ENCODE data around the gene CRYGD. TPM values are rescaled to one million over a fixed set of nuclear protein-coding genes. Genes with fewer than 3 reads are reported as not detected.

The CRYGD gene
- total RNA-seq, 1 donor from 2014 or later: not detected

- Mint-ChIP-seq H3K4me1 (ENCODE audit: low read depth, unreplicated experiment) (peaks cover 13% of the 10 kb centered on the region), H3K36me3 (ENCODE audit: low read depth, unreplicated experiment) (no peaks in the 10 kb centered on the region), H3K27ac (ENCODE audit: unreplicated experiment) (peak overlapping the region; percentile 64), H3K27me3 (ENCODE audit: low read depth, unreplicated experiment) (peaks cover 4% of the 10 kb centered on the region), H3K9me3 (ENCODE audit: unreplicated experiment) (no peaks in the 10 kb centered on the region), H3K4me3 (ENCODE audit: unreplicated experiment) (no peak overlapping the region)
- FAIRE-seq: no peak
- Histone ChIP-seq H2AFZ (ENCODE audit: low read depth, low read length) (no peak overlapping the region), H3K9ac (ENCODE audit: low read length) (no peak overlapping the region), H3K27ac (ENCODE audit: low read depth, low read length) (no peak overlapping the region), H3K9me3 (ENCODE audit: insufficient read depth, low read depth, low read length) (no peaks in the 10 kb centered on the region), H3K4me1 (ENCODE audit: insufficient read depth, low read length) (no peaks in the 10 kb centered on the region), H3K79me2 (ENCODE audit: insufficient read depth, low read length) (no peaks in the 10 kb centered on the region), H4K20me1 (ENCODE audit: insufficient read depth, low read length) (no peaks in the 10 kb centered on the region), H3K27me3 (ENCODE audit: insufficient read depth, low read length) (peaks cover 8% of the 10 kb centered on the region), H3K4me2 (ENCODE audit: low read length) (no peak overlapping the region), H3K36me3 (ENCODE audit: insufficient read depth, low read length) (no peaks in the 10 kb centered on the region), H3K4me3 (ENCODE audit: insufficient read depth, low read depth, low read length) (no peak overlapping the region)
- peak; percentile 21 for DNase-seq (ENCODE audit: low read depth)
- TF ChIP-seq EZH2 (IDR thresholded peaks at IDR 0.05; ENCODE audit: insufficient read depth, low read length): no peak
- no peak for TF ChIP-seq CTCF (IDR thresholded peaks at IDR 0.05; ENCODE audit: insufficient read depth, low read depth, low read length)
Observed at GRCh38 chr2:208077276-208077675, 47.0 kb downstream of the CRYGD start.

- Histone ChIP-seq H3K4me3 (ENCODE audit: insufficient read depth, low read depth, low read length) (no peak overlapping the region), H3K27ac (ENCODE audit: low read depth, low read length) (no peak overlapping the region), H3K4me1 (ENCODE audit: insufficient read depth, low read length) (no peaks in the 10 kb centered on the region), H3K27me3 (ENCODE audit: insufficient read depth, low read length) (peaks cover 4% of the 10 kb centered on the region), H3K9ac (ENCODE audit: low read length) (no peak overlapping the region), H3K79me2 (ENCODE audit: insufficient read depth, low read length) (no peaks in the 10 kb centered on the region), H4K20me1 (ENCODE audit: insufficient read depth, low read length) (no peaks in the 10 kb centered on the region), H3K36me3 (ENCODE audit: insufficient read depth, low read length) (no peaks in the 10 kb centered on the region), H3K9me3 (ENCODE audit: insufficient read depth, low read depth, low read length) (no peaks in the 10 kb centered on the region), H2AFZ (ENCODE audit: low read depth, low read length) (no peak overlapping the region), H3K4me2 (ENCODE audit: low read length) (no peak overlapping the region)
- no peak overlapping the region for H3K4me3 Mint-ChIP-seq (ENCODE audit: unreplicated experiment)
- DNase-seq (ENCODE audit: low read depth) (no peak), FAIRE-seq (no peak)
- no peak overlapping the region for H3K27ac Mint-ChIP-seq (ENCODE audit: unreplicated experiment)
- no peaks in the 10 kb centered on the region for H3K9me3 Mint-ChIP-seq (ENCODE audit: unreplicated experiment)
- H3K4me1 Mint-ChIP-seq (ENCODE audit: low read depth, unreplicated experiment): peaks cover 13% of the 10 kb centered on the region
- TF ChIP-seq CTCF (IDR thresholded peaks at IDR 0.05; ENCODE audit: insufficient read depth, low read depth, low read length): no peak
- no peak for TF ChIP-seq EZH2 (IDR thresholded peaks at IDR 0.05; ENCODE audit: insufficient read depth, low read length)
- peaks cover 4% of the 10 kb centered on the region for H3K27me3 Mint-ChIP-seq (ENCODE audit: low read depth, unreplicated experiment)
- H3K36me3 Mint-ChIP-seq (ENCODE audit: low read depth, unreplicated experiment): no peaks in the 10 kb centered on the region
Observed at GRCh38 chr2:208074610-208075356, 49.5 kb downstream of the CRYGD start.

GRCh38 chr2:208072250-208072892 lies 52.0 kb downstream of the CRYGD start:
- TF ChIP-seq CTCF (IDR thresholded peaks at IDR 0.05; ENCODE audit: insufficient read depth, low read depth, low read length): peak; percentile 88
- TF ChIP-seq EZH2 (IDR thresholded peaks at IDR 0.05; ENCODE audit: insufficient read depth, low read length): no peak
- DNase-seq (ENCODE audit: low read depth) (peak; percentile 34), FAIRE-seq (peak; percentile 89)
- Histone ChIP-seq H3K9ac (ENCODE audit: low read length) (no peak overlapping the region), H3K27ac (ENCODE audit: low read depth, low read length) (no peak overlapping the region), H3K4me2 (ENCODE audit: low read length) (no peak overlapping the region), H3K9me3 (ENCODE audit: insufficient read depth, low read depth, low read length) (no peaks in the 10 kb centered on the region), H3K36me3 (ENCODE audit: insufficient read depth, low read length) (no peaks in the 10 kb centered on the region), H3K27me3 (ENCODE audit: insufficient read depth, low read length) (peaks cover 4% of the 10 kb centered on the region), H3K4me3 (ENCODE audit: insufficient read depth, low read depth, low read length) (no peak overlapping the region), H4K20me1 (ENCODE audit: insufficient read depth, low read length) (no peaks in the 10 kb centered on the region), H3K4me1 (ENCODE audit: insufficient read depth, low read length) (no peaks in the 10 kb centered on the region), H2AFZ (ENCODE audit: low read depth, low read length) (no peak overlapping the region), H3K79me2 (ENCODE audit: insufficient read depth, low read length) (no peaks in the 10 kb centered on the region)
- no peaks in the 10 kb centered on the region for H3K9me3 Mint-ChIP-seq (ENCODE audit: unreplicated experiment)
- no peak overlapping the region for H3K27ac Mint-ChIP-seq (ENCODE audit: unreplicated experiment)
- H3K4me1 Mint-ChIP-seq (ENCODE audit: low read depth, unreplicated experiment): peaks cover 10% of the 10 kb centered on the region
- H3K4me3 Mint-ChIP-seq (ENCODE audit: unreplicated experiment): no peak overlapping the region
- H3K36me3 Mint-ChIP-seq (ENCODE audit: low read depth, unreplicated experiment): no peaks in the 10 kb centered on the region
- peaks cover 4% of the 10 kb centered on the region for H3K27me3 Mint-ChIP-seq (ENCODE audit: low read depth, unreplicated experiment)

Data from astrocyte (in vitro differentiated cells and primary cell).